GM12878 (cell line): ENCODE results near the gene AP3B1. TPM values are rescaled to one million over a fixed set of nuclear protein-coding genes. Genes with fewer than 3 reads are reported as not detected.
A peak's percentile ranks its signal among the peaks of the same experiment; 100 is the strongest.

Experiments used
- BMI1 ChIP-seq: fragments of 450-650 bp; IDR thresholded peaks from 2 replicates; pipeline ENCODE4 v1.6.1; 2016; ENCODE audit warnings: mild to moderate bottlenecking, moderate library complexity, borderline replicate concordance
- BRCA1 ChIP-seq: IDR thresholded peaks from 2 replicates; pipeline ENCODE4 v1.6.1; 2011; ENCODE audit warnings: low read depth, low read length, improper control_type of control experiment
- CBX3 ChIP-seq: fragments of 200-600 bp; sonication (generic); IDR thresholded peaks from 2 replicates; pipeline ENCODE4 v1.6.1; 2016; ENCODE audit warnings: low read depth, borderline replicate concordance
- CHD1 ChIP-seq: IDR thresholded peaks from 2 replicates; pipeline ENCODE4 v1.6.1; 2012; ENCODE audit warnings: low read depth, low read length, improper control_type of control experiment
- CHD4 ChIP-seq: fragments of 200-600 bp; sonication (generic); IDR thresholded peaks from 2 replicates; pipeline ENCODE4 v1.6.1; 2016; ENCODE audit warnings: mild to moderate bottlenecking
- ESRRA ChIP-seq: IDR thresholded peaks from 2 replicates; pipeline ENCODE4 v1.6.1; 2012; ENCODE audit warnings: mild to moderate bottlenecking, low read length, improper control_type of control experiment
- ETV6 ChIP-seq, 2 experiments: fragments of 450-650 bp in 1 of 2; IDR thresholded peaks in 1 of 2; conservative IDR thresholded peaks in 1 of 2; 2 replicates each; pipeline ENCODE4 v1.6.1; 2014; ENCODE audit warnings: antibody characterized with exemption in 1 of 2, borderline replicate concordance in 1 of 2, low read depth in 1 of 2, mild to moderate bottlenecking in 1 of 2, moderate library complexity in 1 of 2
- EZH2 ChIP-seq: IDR thresholded peaks from 2 replicates; pipeline ENCODE4 v1.6.1; 2012; ENCODE audit warnings: low read depth, mild to moderate bottlenecking, control low read depth, inconsistent platforms, low read length, borderline replicate concordance; ENCODE audit not compliant: control insufficient read depth
- FOXK2 ChIP-seq: fragments of 450-650 bp; IDR thresholded peaks from 2 replicates; pipeline ENCODE4 v1.6.1; 2017; ENCODE audit warnings: mild to moderate bottlenecking, moderate library complexity
- FOXM1 ChIP-seq: IDR thresholded peaks from 2 replicates; pipeline ENCODE4 v1.6.1; 2012; ENCODE audit warnings: low read depth, mild to moderate bottlenecking, inconsistent platforms, low read length, moderate library complexity
- GABPA ChIP-seq: IDR thresholded peaks from 2 replicates; pipeline ENCODE4 v1.6.1; 2014; ENCODE audit warnings: antibody characterized with exemption, low read depth, mild to moderate bottlenecking, inconsistent platforms
- GATAD2B ChIP-seq: fragments of 450-650 bp; conservative IDR thresholded peaks from 2 replicates; pipeline ENCODE4 v1.6.1; 2017; ENCODE audit warnings: low read depth, mild to moderate bottlenecking, moderate library complexity
- KLF5 ChIP-seq: fragments of 450-650 bp; IDR thresholded peaks from 2 replicates; pipeline ENCODE4 v1.6.1; 2014; ENCODE audit warnings: mild to moderate bottlenecking; ENCODE audit not compliant: partially characterized antibody
- NBN ChIP-seq: fragments of 450-650 bp; IDR thresholded peaks from 2 replicates; pipeline ENCODE4 v1.6.1; 2016
- NRF1 ChIP-seq: conservative IDR thresholded peaks from 2 replicates; pipeline ENCODE4 v1.6.1; 2011; ENCODE audit warnings: mild to moderate bottlenecking, low read depth, low read length, improper control_type of control experiment
- POLR2A ChIP-seq: IDR thresholded peaks from 2 replicates; pipeline ENCODE4 v1.6.1; 2011; ENCODE audit warnings: low read depth, mild to moderate bottlenecking, low read length
- POLR2AphosphoS2 ChIP-seq: IDR thresholded peaks from 2 replicates; pipeline ENCODE4 v1.6.1; 2011; ENCODE audit warnings: low read depth, mild to moderate bottlenecking, low read length, improper control_type of control experiment, moderate library complexity
- SMAD5 ChIP-seq: IDR thresholded peaks from 2 replicates; pipeline ENCODE4 v1.6.1; 2016; ENCODE audit warnings: antibody characterized with exemption, low read depth
- SP1 ChIP-seq: IDR thresholded peaks from one replicate; pipeline ENCODE4 v1.6.1; 2011; ENCODE audit warnings: low read depth, low read length
- SRF ChIP-seq, 2 experiments: IDR thresholded peaks; 2 replicates each; pipeline ENCODE4 v1.6.1; 2011; ENCODE audit warnings: low read depth in 2 of 2, low read length in 2 of 2, mild to moderate bottlenecking in 1 of 2, moderate library complexity in 1 of 2
- STAT3 ChIP-seq: IDR thresholded peaks from 2 replicates; pipeline ENCODE4 v1.6.1; 2011; ENCODE audit warnings: low read depth, low read length, improper control_type of control experiment
- TCF12 ChIP-seq: IDR thresholded peaks from 2 replicates; pipeline ENCODE4 v1.6.1; 2011; ENCODE audit warnings: low read depth, mild to moderate bottlenecking, low read length
- ZNF274 ChIP-seq: IDR thresholded peaks from one replicate; pipeline ENCODE4 v1.8.0; 2011; ENCODE audit not compliant: insufficient read length, insufficient read depth
- ZNF622 ChIP-seq: fragments of 450-650 bp; IDR thresholded peaks from 2 replicates; pipeline ENCODE4 v1.6.1; 2017; ENCODE audit warnings: mild to moderate bottlenecking, inconsistent platforms
- ZZZ3 ChIP-seq: IDR thresholded peaks from 2 replicates; pipeline ENCODE4 v1.6.1; 2011; ENCODE audit warnings: low read depth; ENCODE audit not compliant: control insufficient read depth, insufficient read length
- polyA plus RNA-seq, 11 experiments: library from polyadenylated mRNA; depleted of rRNA in 4 of 11; unstranded in 6 of 11; stranded (reverse) in 5 of 11; fragments of >200 nt; fragmentation: Nextera tagmentation in 4 of 11; fragmentation: Illumina TruSeq in 1 of 11; extraction: Ambion mirVana in 4 of 11; extraction: Trizol in 1 of 11; gene quantifications; 1 replicate in 1 of 11; 2 replicates in 10 of 11; pipeline versions ENCODE4 v1.2.1 to v1.2.3, GENCODE V29; 2011 to 2016; ENCODE audit warnings: inconsistent platforms in 2 of 11, missing spikeins in 2 of 11, low read depth in 1 of 11
- total RNA-seq, 4 experiments: library from RNA; depleted of rRNA in 3 of 4; stranded (reverse); fragments of >200 nt in 3 of 4; fragmentation: Illumina TruSeq in 1 of 4; extraction: Trizol in 1 of 4; gene quantifications; 2 replicates each; pipeline versions ENCODE4 v1.2.1 to v1.2.3, GENCODE V29; 2013 to 2021
- TF ChIP-seq, protein P1 (sequence below): IDR thresholded peaks from 2 replicates; pipeline ENCODE4 v1.6.1; 2012; ENCODE audit warnings: low read length, inconsistent platforms
- TF ChIP-seq, protein P2 (sequence below): fragments of 450-650 bp; IDR thresholded peaks from 2 replicates; pipeline ENCODE4 v1.6.1; 2017; ENCODE audit warnings: antibody characterized with exemption, mild to moderate bottlenecking, moderate library complexity
- TF ChIP-seq, protein P3 (sequence below): IDR thresholded peaks from 2 replicates; pipeline ENCODE4 v1.6.1; 2012; ENCODE audit warnings: low read depth, low read length, improper control_type of control experiment

The AP3B1 gene
- total and polyA plus RNA-seq, 10 of the 15 experiments (the other 5 are each of a cell fraction or from before 2014, with no cell fraction given): 30.9 to 70.8 (median 46.0) TPM

DNA sequence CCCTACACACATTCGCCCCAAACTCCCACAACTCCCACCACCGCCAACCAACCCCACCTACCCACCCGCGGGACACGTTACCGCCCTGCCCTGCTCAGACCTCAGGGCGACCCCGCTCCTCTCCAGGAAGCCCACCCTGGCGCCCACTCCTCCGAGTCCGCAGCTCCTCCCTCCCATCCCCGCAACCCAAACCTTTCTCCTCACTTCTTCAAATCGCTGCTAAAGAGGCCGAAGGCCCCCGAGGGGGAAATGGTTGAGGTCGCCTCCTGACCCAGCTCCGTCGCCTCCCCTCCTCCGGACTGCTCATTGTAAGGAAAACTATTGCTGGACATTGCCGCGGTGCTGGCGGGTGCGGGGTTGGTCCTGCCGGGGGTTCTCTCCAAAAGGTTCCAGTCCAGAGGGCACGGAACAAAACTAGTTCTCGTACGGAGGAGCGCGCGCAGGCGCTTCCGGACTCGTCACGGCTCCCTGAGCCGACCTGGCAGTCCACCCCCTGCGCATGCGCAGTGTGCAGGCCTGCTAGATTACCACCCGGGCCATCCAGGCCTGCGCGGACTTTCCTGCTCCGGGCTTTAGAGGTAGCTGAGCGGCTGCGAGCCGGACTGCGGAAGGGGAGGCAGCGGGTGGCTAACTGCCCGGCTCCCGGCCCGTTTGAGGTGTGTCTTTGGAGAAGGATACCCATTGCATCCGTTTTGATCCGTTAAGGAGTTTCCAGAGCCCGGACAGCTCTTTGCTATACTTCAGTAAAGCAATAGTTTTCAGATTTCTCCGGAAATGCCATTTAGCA lies at the start of gene AP3B1 (continued):
- TF ChIP-seq, protein P1, sequence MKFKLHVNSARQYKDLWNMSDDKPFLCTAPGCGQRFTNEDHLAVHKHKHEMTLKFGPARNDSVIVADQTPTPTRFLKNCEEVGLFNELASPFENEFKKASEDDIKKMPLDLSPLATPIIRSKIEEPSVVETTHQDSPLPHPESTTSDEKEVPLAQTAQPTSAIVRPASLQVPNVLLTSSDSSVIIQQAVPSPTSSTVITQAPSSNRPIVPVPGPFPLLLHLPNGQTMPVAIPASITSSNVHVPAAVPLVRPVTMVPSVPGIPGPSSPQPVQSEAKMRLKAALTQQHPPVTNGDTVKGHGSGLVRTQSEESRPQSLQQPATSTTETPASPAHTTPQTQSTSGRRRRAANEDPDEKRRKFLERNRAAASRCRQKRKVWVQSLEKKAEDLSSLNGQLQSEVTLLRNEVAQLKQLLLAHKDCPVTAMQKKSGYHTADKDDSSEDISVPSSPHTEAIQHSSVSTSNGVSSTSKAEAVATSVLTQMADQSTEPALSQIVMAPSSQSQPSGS: no peak
- no peak for TF ChIP-seq CBX3
- TF ChIP-seq, protein P2, sequence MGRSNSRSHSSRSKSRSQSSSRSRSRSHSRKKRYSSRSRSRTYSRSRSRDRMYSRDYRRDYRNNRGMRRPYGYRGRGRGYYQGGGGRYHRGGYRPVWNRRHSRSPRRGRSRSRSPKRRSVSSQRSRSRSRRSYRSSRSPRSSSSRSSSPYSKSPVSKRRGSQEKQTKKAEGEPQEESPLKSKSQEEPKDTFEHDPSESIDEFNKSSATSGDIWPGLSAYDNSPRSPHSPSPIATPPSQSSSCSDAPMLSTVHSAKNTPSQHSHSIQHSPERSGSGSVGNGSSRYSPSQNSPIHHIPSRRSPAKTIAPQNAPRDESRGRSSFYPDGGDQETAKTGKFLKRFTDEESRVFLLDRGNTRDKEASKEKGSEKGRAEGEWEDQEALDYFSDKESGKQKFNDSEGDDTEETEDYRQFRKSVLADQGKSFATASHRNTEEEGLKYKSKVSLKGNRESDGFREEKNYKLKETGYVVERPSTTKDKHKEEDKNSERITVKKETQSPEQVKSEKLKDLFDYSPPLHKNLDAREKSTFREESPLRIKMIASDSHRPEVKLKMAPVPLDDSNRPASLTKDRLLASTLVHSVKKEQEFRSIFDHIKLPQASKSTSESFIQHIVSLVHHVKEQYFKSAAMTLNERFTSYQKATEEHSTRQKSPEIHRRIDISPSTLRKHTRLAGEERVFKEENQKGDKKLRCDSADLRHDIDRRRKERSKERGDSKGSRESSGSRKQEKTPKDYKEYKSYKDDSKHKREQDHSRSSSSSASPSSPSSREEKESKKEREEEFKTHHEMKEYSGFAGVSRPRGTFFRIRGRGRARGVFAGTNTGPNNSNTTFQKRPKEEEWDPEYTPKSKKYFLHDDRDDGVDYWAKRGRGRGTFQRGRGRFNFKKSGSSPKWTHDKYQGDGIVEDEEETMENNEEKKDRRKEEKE: no peak
- peak; percentile 97 for TF ChIP-seq NRF1
- no peak for TF ChIP-seq FOXK2
- TF ChIP-seq, protein P3, sequence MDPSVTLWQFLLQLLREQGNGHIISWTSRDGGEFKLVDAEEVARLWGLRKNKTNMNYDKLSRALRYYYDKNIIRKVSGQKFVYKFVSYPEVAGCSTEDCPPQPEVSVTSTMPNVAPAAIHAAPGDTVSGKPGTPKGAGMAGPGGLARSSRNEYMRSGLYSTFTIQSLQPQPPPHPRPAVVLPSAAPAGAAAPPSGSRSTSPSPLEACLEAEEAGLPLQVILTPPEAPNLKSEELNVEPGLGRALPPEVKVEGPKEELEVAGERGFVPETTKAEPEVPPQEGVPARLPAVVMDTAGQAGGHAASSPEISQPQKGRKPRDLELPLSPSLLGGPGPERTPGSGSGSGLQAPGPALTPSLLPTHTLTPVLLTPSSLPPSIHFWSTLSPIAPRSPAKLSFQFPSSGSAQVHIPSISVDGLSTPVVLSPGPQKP: peak; percentile 73
- TF ChIP-seq SRF (IDR thresholded peaks at IDR 0.05; ENCODE audit: low read depth in 2 of 2, low read length in 2 of 2): peak in 1 of 2 experiments; percentile 72; a peak in 2 of 4 replicates
- TF ChIP-seq CHD4: no peak
- peak; percentile 75; the same call in 1 of the 2 replicates for TF ChIP-seq SMAD5
- TF ChIP-seq EZH2: no peak
- TF ChIP-seq FOXM1: no peak
- peak; percentile 96 for TF ChIP-seq SP1
- TF ChIP-seq ETV6 (conservative IDR thresholded peaks at IDR 0.05 in 1 of 2, IDR thresholded peaks at IDR 0.05 in 1 of 2; ENCODE audit: borderline replicate concordance in 1 of 2, low read depth in 1 of 2): peak in 1 of 2 experiments; percentile 41; a peak in 1 of 4 replicates
- no peak; the same call in 1 of the 2 replicates for TF ChIP-seq NBN
- TF ChIP-seq POLR2AphosphoS2: peak; percentile 81; the same call in 1 of the 2 replicates
- TF ChIP-seq STAT3: no peak
- peak; percentile 91 for TF ChIP-seq POLR2A
- TF ChIP-seq BMI1: no peak
- no peak for TF ChIP-seq ZNF274
- TF ChIP-seq ESRRA: no peak
- 0 out of 2 replicates have a peak, but pooled peaks have one; percentile 52 for TF ChIP-seq TCF12
- no peak for TF ChIP-seq ZNF622
- TF ChIP-seq GATAD2B: peak; percentile 75
- TF ChIP-seq ZZZ3: no peak
- TF ChIP-seq GABPA: no peak; the same call in 1 of the 2 replicates
- TF ChIP-seq KLF5: peak; percentile 60
- TF ChIP-seq CHD1: peak; percentile 17; the same call in 1 of the 2 replicates
- TF ChIP-seq BRCA1: no peak
